Effector CD8-positive, alpha-beta T cell (primary cell): ENCODE data around the gene SSC4D.

ENCODE experiments used
- DNase-seq: peaks from one replicate; lab custom pipeline; 2025; lab: John Stamatoyannopoulos, UW

SSC4D gene

GRCh38 chr7:76354516-76354915 is 55.0 kb downstream of the SSC4D start:
- DNase-seq, result no peak

GRCh38 chr7:76353744-76354143 is 55.8 kb downstream of the SSC4D start:
- no peak for DNase-seq

GRCh38 chr7:76352193-76352592 is 57.3 kb downstream of the SSC4D start:
- no peak for DNase-seq

GRCh38 chr7:76351372-76351771 is 58.1 kb downstream of the SSC4D start:
- no peak for DNase-seq

GRCh38 chr7:76349313-76349885 is 60.1 kb downstream of the SSC4D start:
- no peak for DNase-seq

- DNase-seq, result no peak
Observed at GRCh38 chr7:76347710-76348109, 61.8 kb downstream of the SSC4D start.

- no peak for DNase-seq
Observed at GRCh38 chr7:76346778-76347177, 62.7 kb downstream of the SSC4D start.

- DNase-seq, result no peak
Observed at GRCh38 chr7:76346097-76346496, 63.4 kb downstream of the SSC4D start.

- no peak for DNase-seq
Observed at GRCh38 chr7:76343931-76344321, 65.6 kb downstream of the SSC4D start.

- no peak for DNase-seq
Observed at GRCh38 chr7:76343294-76343930, 66.1 kb downstream of the SSC4D start.

GRCh38 chr7:76342222-76342621 is 67.3 kb downstream of the SSC4D start:
- no peak for DNase-seq

- DNase-seq, result no peak
Observed at GRCh38 chr7:76340617-76341131, 68.8 kb downstream of the SSC4D start.
